GM19324 (cell line): ENCODE measurements around the gene MARCHF10.

Experiments used
- ATAC-seq: cut with Tn5 transposase; IDR thresholded peaks from one replicate; pipeline ENCODE4 v1.9.1; 2021; ENCODE audit warnings: mild to moderate bottlenecking, moderate library complexity; ENCODE audit not compliant: unreplicated experiment, low FRiP score

The MARCHF10 gene

GRCh38 chr17:62720126-62720850 is 87.8 kb downstream of the MARCHF10 start:
- ATAC-seq = no peak

GRCh38 chr17:62719586-62719985 is 88.5 kb downstream of the MARCHF10 start:
- ATAC-seq = no peak

GRCh38 chr17:62718429-62718828 is 89.7 kb downstream of the MARCHF10 start:
- ATAC-seq = no peak

GRCh38 chr17:62717889-62718288 is 90.2 kb downstream of the MARCHF10 start:
- ATAC-seq = no peak

- no peak for ATAC-seq
Observed at GRCh38 chr17:62717589-62717855, 90.6 kb downstream of the MARCHF10 start.

- ATAC-seq = no peak
Observed at GRCh38 chr17:62716834-62717588, 91.1 kb downstream of the MARCHF10 start.

- no peak for ATAC-seq
Observed at GRCh38 chr17:62715882-62716390, 92.2 kb downstream of the MARCHF10 start.

- ATAC-seq = no peak
Observed at GRCh38 chr17:62714016-62714777, 93.9 kb downstream of the MARCHF10 start.

- ATAC-seq = no peak
Observed at GRCh38 chr17:62713086-62713881, 94.8 kb downstream of the MARCHF10 start.

GRCh38 chr17:62712171-62712581 is 95.9 kb downstream of the MARCHF10 start:
- ATAC-seq = no peak

GRCh38 chr17:62708587-62708986 is 99.5 kb downstream of the MARCHF10 start:
- ATAC-seq = no peak

GRCh38 chr17:62707425-62707739 is 100.7 kb downstream of the MARCHF10 start:
- no peak for ATAC-seq

- no peak for ATAC-seq
Observed at GRCh38 chr17:62706598-62707424, 101.3 kb downstream of the MARCHF10 start.

GRCh38 chr17:62705778-62706597 is 102.1 kb downstream of the MARCHF10 start:
- no peak for ATAC-seq

- ATAC-seq = no peak
Observed at GRCh38 chr17:62705156-62705777, 102.8 kb downstream of the MARCHF10 start.

- no peak for ATAC-seq
Observed at GRCh38 chr17:62704381-62704971, 103.6 kb downstream of the MARCHF10 start.

- peak; percentile 83 for ATAC-seq
Observed at GRCh38 chr17:62703776-62704380, 104.2 kb downstream of the MARCHF10 start.
